ENCODE measurements around the gene PRKAR1B.

- TF ChIP-seq CTCF (IDR thresholded peaks at IDR 0.05) (no peak), POLR2A (IDR thresholded peaks at IDR 0.05) (no peak)
These were observed 224.8 kb downstream of the PRKAR1B start for GRCh38 chr7:502296-502695.
